ENCODE measurements around the gene RUVBL2. TPM values are rescaled to one million over a fixed set of nuclear protein-coding genes. Genes with fewer than 3 reads are reported as not detected.

RUVBL2 gene
- total RNA-seq, 4 donors from 2014 or later, result 80.5 to 131 (median 118) TPM

- WGBS, 2 donors, result 34% methylated on average over 10 of the region's 28 CpGs
- intact Hi-C loops (cut with DNase I), result no loop called here
- H3K4me3 ChIP-seq (replicated peaks in 1 of 3), result peak overlapping the region in 1 of 3 donors; percentile 95
- peak; percentile 74 to 76 for DNase-seq
- peaks cover 41 to 50% of the 10 kb centered on the region in 2 donors for H3K4me1 ChIP-seq
- no peaks in the 10 kb centered on the region for H3K9me3 ChIP-seq
- TF ChIP-seq, protein P1, sequence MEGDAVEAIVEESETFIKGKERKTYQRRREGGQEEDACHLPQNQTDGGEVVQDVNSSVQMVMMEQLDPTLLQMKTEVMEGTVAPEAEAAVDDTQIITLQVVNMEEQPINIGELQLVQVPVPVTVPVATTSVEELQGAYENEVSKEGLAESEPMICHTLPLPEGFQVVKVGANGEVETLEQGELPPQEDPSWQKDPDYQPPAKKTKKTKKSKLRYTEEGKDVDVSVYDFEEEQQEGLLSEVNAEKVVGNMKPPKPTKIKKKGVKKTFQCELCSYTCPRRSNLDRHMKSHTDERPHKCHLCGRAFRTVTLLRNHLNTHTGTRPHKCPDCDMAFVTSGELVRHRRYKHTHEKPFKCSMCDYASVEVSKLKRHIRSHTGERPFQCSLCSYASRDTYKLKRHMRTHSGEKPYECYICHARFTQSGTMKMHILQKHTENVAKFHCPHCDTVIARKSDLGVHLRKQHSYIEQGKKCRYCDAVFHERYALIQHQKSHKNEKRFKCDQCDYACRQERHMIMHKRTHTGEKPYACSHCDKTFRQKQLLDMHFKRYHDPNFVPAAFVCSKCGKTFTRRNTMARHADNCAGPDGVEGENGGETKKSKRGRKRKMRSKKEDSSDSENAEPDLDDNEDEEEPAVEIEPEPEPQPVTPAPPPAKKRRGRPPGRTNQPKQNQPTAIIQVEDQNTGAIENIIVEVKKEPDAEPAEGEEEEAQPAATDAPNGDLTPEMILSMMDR (IDR thresholded peaks at IDR 0.05), result no peak
- peak in 1 of 2 donors; percentile 57 for TF ChIP-seq POLR2A (IDR thresholded peaks at IDR 0.05)
- peak overlapping the region; percentile 87 to 97 (median 92) for H3K27ac ChIP-seq
- H3K27me3 ChIP-seq, result no peaks in the 10 kb centered on the region
- H3K36me3 ChIP-seq, result peaks cover 10 to 17% of the 10 kb centered on the region in 2 donors
Observed at GRCh38 chr19:48963371-48964204, 30.1 kb upstream of the RUVBL2 start.

DNA sequence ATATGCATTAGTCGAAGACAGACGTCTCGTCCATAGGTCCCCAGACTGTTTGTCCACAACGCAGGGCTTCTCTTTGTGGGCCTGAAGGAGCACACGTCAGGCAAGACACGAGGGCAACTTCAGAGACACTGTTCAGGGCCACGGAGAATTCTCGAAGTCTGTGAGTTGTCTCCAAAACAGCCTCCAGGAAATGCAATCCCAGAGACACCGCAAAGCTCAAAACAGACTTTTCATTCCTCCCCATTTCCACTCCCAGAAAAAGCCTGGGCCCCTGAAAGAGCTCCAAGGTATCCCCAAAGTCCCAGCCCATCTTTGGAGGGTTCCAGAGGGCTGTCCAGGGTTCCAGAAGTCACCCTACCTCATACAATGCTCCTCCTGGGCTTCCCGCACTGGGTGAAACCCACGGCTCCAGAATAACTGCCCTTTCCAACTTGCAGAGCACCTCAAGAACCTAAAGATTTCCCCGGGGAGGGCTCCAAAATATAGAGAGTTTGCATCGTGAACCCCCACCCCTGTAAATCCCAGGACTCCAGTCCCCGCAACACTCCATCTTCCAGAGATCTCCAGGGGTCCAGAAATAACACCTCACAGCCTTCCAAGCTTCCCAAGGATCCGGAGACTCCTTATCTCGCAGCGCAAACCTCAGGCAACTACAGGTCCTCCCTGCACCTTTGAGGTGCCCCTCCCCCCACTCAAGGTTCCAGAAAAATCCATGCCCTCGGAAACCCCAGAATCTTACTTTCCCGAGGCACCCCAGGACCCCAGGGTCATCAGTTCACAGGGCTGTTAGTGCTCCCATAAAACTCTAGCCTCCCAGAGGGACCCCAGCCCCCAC lies 29.3 kb upstream of the RUVBL2 start:
- Histone ChIP-seq H3K4me1 (peaks cover 44 to 54% of the 10 kb centered on the region in 2 donors), H3K4me3 (replicated peaks in 1 of 3) (peak overlapping the region in 2 of 3 donors; percentile 4 to 95), H3K9me3 (no peaks in the 10 kb centered on the region), H3K27ac (peak overlapping the region; percentile 87 to 97 (median 92)), H3K36me3 (peaks cover 10 to 17% of the 10 kb centered on the region in 2 donors), H3K27me3 (no peaks in the 10 kb centered on the region)
- 46 to 47% methylated on average over 11 to 18 of the region's 19 CpGs for WGBS, 2 donors
- no peak for DNase-seq
- intact Hi-C loops (cut with DNase I), result no loop called here
- TF ChIP-seq, protein P1 (IDR thresholded peaks at IDR 0.05), result no peak
- TF ChIP-seq POLR2A (IDR thresholded peaks at IDR 0.05), result no peak

- intact Hi-C loops (cut with DNase I), result no loop called here
- peaks cover 11 to 17% of the 10 kb centered on the region in 2 donors for H3K36me3 ChIP-seq
- peaks cover 44 to 54% of the 10 kb centered on the region in 2 donors for H3K4me1 ChIP-seq
Observed at GRCh38 chr19:48965040-48965805, 28.5 kb upstream of the RUVBL2 start, which contains the start of gene FTL. TSS of gene FTL (plus strand) at chr19:48965309. CDS start at chr19:48965508, 199 bp downstream.

DNA sequence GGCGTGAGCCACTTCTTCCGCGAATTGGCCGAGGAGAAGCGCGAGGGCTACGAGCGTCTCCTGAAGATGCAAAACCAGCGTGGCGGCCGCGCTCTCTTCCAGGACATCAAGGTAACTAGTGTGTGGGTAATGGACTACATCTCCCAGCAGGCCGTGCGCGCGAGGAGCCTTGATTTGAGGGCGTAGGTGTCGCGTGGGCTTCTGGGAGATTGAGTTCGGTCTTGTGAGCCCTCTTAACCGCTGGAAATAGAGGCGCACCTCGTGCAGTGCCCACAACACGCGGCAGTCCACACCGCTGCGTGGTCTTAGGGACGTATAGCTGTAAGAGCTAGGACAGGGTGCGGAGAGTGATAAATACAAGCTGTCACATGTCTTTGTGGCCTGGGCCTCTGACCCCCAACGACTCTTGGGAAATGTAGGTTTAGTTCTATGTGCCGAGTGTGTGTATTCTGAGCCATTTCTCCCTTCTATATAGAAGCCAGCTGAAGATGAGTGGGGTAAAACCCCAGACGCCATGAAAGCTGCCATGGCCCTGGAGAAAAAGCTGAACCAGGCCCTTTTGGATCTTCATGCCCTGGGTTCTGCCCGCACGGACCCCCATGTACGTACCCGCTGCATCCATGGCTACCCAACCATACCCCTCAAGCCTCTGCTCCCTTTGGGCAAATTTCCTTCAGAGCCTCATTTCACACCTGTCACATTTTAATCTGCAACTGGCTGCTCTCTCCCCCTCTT lies 27.7 kb upstream of the RUVBL2 start:
- Histone ChIP-seq H3K27ac (peak overlapping the region; percentile 91 to 97 (median 92)), H3K27me3 (no peaks in the 10 kb centered on the region), H3K4me1 (peaks cover 44 to 54% of the 10 kb centered on the region in 2 donors), H3K36me3 (peaks cover 15 to 17% of the 10 kb centered on the region in 2 donors), H3K4me3 (replicated peaks in 1 of 3) (peak overlapping the region; percentile 45 to 100 (median 95)), H3K9me3 (no peaks in the 10 kb centered on the region)
- no peak for TF ChIP-seq POLR2A (IDR thresholded peaks at IDR 0.05)
- TF ChIP-seq, protein P1 (IDR thresholded peaks at IDR 0.05), result no peak
- intact Hi-C loops (cut with DNase I), result no loop called here
- peak; percentile 80 to 81 for DNase-seq
- 18 to 20% methylated on average over 24 to 27 of the region's 36 CpGs for WGBS, 2 donors

More at GRCh38 chr19:48965040-48965805, 28.5 kb upstream of the RUVBL2 start, which contains the start of gene FTL:
- H3K27ac ChIP-seq, result peak within 1 kb of the TSS; percentile 91 to 97 (median 92)
- no peaks in the 10 kb centered on the region for H3K27me3 ChIP-seq
- H3K4me3 ChIP-seq (replicated peaks in 1 of 3), result peak within 1 kb of the TSS; percentile 45 to 100 (median 95)
- TF ChIP-seq, protein P1 (IDR thresholded peaks at IDR 0.05), result no peak
- TF ChIP-seq POLR2A (IDR thresholded peaks at IDR 0.05), result peak; percentile 100
- DNase-seq, result peak; percentile 98 to 99
- no peaks in the 10 kb centered on the region for H3K9me3 ChIP-seq
- WGBS, 2 donors, result 1% methylated on average over 20 to 32 of the region's 52 CpGs
